Measurements from ENCODE around the gene SLC17A8. TPM values are rescaled to one million over a fixed set of nuclear protein-coding genes. Genes with fewer than 3 reads are reported as not detected.

SLC17A8 gene
- total RNA-seq, 5 donors from 2014 or later (not counting 1 experiment from before 2014, with no cell fraction given): not detected

DNA sequence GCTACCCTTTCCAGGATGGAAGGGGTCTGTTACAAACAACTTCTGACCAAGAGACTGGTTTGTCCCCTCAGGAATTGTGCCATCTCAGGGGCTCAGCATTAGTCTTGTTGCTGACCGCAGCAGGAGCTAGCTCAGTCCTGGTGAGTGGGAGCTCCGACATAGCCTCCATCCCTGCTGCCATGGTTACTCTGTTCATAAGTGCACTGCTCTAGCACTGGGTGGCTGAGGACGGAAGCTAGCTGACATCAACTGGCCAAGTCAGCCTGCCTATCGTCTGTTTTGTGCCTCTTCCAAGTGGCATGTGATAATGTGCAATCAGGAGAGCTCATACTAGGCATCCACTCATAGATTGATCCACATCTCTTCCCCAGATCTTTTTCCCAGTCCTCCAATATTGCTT lies 7.5 kb downstream of the SLC17A8 start:
- H3K27ac Mint-ChIP-seq: no peak overlapping the region
- peaks cover 0 to 8% of the 10 kb centered on the region in 2 experiments for H3K27me3 ChIP-seq (replicated peaks in 1 of 2; ENCODE audit: control insufficient read depth in 2 of 2, extremely low read depth in 1 of 2, insufficient read depth in 2 of 2, low read length in 1 of 2)
- 79% methylated on average over 2 of the region's 4 CpGs for WGBS (ENCODE audit: insufficient coverage)
- H3K36me3 ChIP-seq (ENCODE audit: control insufficient read depth in 2 of 2, extremely low read depth in 1 of 2, insufficient read depth in 1 of 2, low read length in 1 of 2): no peaks in the 10 kb centered on the region
- ATAC-seq (replicated peaks in 1 of 4): no peak
- no peaks in the 10 kb centered on the region for H3K9me3 ChIP-seq
- H3K4me1 Mint-ChIP-seq: no peaks in the 10 kb centered on the region
- no peak overlapping the region for H3K4me3 Mint-ChIP-seq
- peaks cover 0 to under 1% (median 0%) of the 10 kb centered on the region in 3 donors for H3K9me3 Mint-ChIP-seq
- POLR2A ChIA-PET: interaction anchor here in 1 of 2 donors (0.5 kb wide), 1 partner anchor 156 kb away, joined by 3 read pairs; no protein-coding TSS in a partner anchor
- CTCF ChIA-PET: no interaction called here
- H3K4me3 ChIP-seq (ENCODE audit: control insufficient read depth in 1 of 2, extremely low read depth in 1 of 2, low read length in 1 of 2): no peak overlapping the region
- no peak for DNase-seq
- peaks cover 20 to 31% of the 10 kb centered on the region in 2 donors for H3K27me3 Mint-ChIP-seq
- no peak overlapping the region for H3K27ac ChIP-seq (ENCODE audit: low read length)
- no peaks in the 10 kb centered on the region for H3K4me1 ChIP-seq (ENCODE audit: control insufficient read depth in 1 of 2, extremely low read depth in 1 of 2, insufficient read depth in 2 of 2, low read length in 2 of 2)
- H3K36me3 Mint-ChIP-seq: no peaks in the 10 kb centered on the region

DNA sequence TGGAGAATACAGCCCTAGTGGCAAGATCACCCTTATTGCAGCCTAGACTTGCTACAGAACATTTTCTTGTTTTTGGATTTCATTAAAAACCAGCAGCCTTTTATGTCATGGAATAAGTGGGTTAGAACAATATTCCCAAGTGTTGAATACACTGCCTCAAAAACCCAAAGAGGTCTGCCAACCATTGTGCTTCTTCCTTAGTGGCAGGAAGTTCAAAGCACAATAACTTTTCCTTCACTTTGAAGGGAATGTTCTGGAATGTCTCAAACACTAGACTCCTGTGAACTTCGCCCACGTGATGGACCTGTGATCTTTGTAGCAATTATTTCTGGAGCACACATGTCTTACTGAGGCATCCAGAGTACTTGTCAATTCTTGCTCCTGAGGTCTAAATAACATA lies 8.5 kb downstream of the SLC17A8 start:
- Histone ChIP-seq H3K27ac (ENCODE audit: low read length) (no peak overlapping the region), H3K27me3 (replicated peaks in 1 of 2; ENCODE audit: control insufficient read depth in 2 of 2, extremely low read depth in 1 of 2, insufficient read depth in 2 of 2, low read length in 1 of 2) (peaks cover 0 to 8% of the 10 kb centered on the region in 2 experiments), H3K4me3 (ENCODE audit: control insufficient read depth in 1 of 2, extremely low read depth in 1 of 2, low read length in 1 of 2) (no peak overlapping the region), H3K4me1 (ENCODE audit: control insufficient read depth in 1 of 2, extremely low read depth in 1 of 2, insufficient read depth in 2 of 2, low read length in 2 of 2) (no peaks in the 10 kb centered on the region), H3K36me3 (ENCODE audit: control insufficient read depth in 2 of 2, extremely low read depth in 1 of 2, insufficient read depth in 1 of 2, low read length in 1 of 2) (no peaks in the 10 kb centered on the region), H3K9me3 (no peaks in the 10 kb centered on the region)
- no peak for DNase-seq
- POLR2A ChIA-PET: no interaction called here
- WGBS (ENCODE audit: insufficient coverage): no CpG with 5 or more reads among the region's 2 CpGs
- Mint-ChIP-seq H3K4me3 (no peak overlapping the region), H3K4me1 (no peaks in the 10 kb centered on the region), H3K36me3 (no peaks in the 10 kb centered on the region), H3K27ac (no peak overlapping the region), H3K9me3 (peaks cover 0 to 5% (median 0%) of the 10 kb centered on the region in 3 donors), H3K27me3 (peaks cover 16 to 32% of the 10 kb centered on the region in 2 donors)
- CTCF ChIA-PET: interaction anchor here in 1 of 2 donors (0.7 kb wide), 1 partner anchor 39 kb away, joined by 5 read pairs; no protein-coding TSS in a partner anchor
- ATAC-seq (replicated peaks in 1 of 4): no peak

DNA sequence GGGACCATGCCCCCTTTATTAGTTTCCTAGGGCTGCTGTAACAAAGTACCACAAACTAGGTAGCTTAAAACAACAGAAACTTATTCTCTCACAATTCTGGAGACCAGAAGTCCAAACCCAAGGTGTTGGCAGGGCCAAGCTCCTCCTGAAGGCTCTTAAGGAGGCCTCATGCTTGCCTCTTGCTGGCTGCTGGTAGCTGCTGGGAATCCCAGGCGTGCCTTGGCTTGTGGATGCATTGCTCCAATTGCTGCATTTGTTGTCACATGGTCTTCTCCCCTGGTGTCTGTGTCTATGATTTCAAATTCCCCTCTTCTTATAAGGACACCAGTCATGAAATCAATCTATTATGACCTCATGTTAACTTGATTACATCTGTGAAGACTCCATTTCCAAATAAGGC lies 11.2 kb downstream of the SLC17A8 start:
- CTCF ChIA-PET: no interaction called here
- Mint-ChIP-seq H3K27ac (no peak overlapping the region), H3K9me3 (peaks cover 0 to 5% (median 0%) of the 10 kb centered on the region in 3 donors), H3K4me1 (no peaks in the 10 kb centered on the region), H3K4me3 (no peak overlapping the region), H3K27me3 (peaks cover 3 to 14% of the 10 kb centered on the region in 2 donors), H3K36me3 (no peaks in the 10 kb centered on the region)
- Histone ChIP-seq H3K27ac (ENCODE audit: low read length) (no peak overlapping the region), H3K4me3 (ENCODE audit: control insufficient read depth in 1 of 2, extremely low read depth in 1 of 2, low read length in 1 of 2) (no peak overlapping the region), H3K9me3 (no peaks in the 10 kb centered on the region), H3K4me1 (ENCODE audit: control insufficient read depth in 1 of 2, extremely low read depth in 1 of 2, insufficient read depth in 2 of 2, low read length in 2 of 2) (no peaks in the 10 kb centered on the region), H3K36me3 (ENCODE audit: control insufficient read depth in 2 of 2, extremely low read depth in 1 of 2, insufficient read depth in 1 of 2, low read length in 1 of 2) (no peaks in the 10 kb centered on the region), H3K27me3 (replicated peaks in 1 of 2; ENCODE audit: control insufficient read depth in 2 of 2, extremely low read depth in 1 of 2, insufficient read depth in 2 of 2, low read length in 1 of 2) (peaks cover 0 to 4% of the 10 kb centered on the region in 2 experiments)
- DNase-seq (no peak), ATAC-seq (replicated peaks in 1 of 4) (no peak)
- no CpG with 5 or more reads among the region's 1 CpG for WGBS (ENCODE audit: insufficient coverage)
- POLR2A ChIA-PET: interaction anchor here in 1 of 2 donors (0.5 kb wide), 1 partner anchor 39 kb away, joined by 3 read pairs; no protein-coding TSS in a partner anchor

DNA sequence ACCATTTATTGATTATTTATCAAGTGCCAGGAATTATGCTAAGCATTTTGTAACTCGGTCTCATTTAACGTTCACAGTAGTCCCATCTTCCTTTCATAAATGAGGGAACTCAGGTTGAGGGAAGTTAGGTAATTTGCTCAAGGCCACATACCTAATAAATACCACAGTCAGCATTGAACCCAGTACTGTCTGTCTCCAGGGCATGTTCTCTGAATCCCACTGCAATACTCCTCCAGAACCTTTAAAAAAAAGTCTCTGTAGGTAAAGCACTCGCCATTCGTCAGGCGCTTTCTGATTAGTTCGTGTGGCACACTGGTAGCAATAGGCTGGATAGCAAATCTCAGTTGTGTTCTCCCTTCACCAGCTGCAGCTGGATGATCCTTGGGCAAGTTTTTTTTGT lies 14.3 kb downstream of the SLC17A8 start:
- Histone ChIP-seq H3K36me3 (ENCODE audit: control insufficient read depth in 2 of 2, extremely low read depth in 1 of 2, insufficient read depth in 1 of 2, low read length in 1 of 2) (no peaks in the 10 kb centered on the region), H3K4me1 (ENCODE audit: control insufficient read depth in 1 of 2, extremely low read depth in 1 of 2, insufficient read depth in 2 of 2, low read length in 2 of 2) (no peaks in the 10 kb centered on the region), H3K9me3 (no peaks in the 10 kb centered on the region), H3K4me3 (ENCODE audit: control insufficient read depth in 1 of 2, extremely low read depth in 1 of 2, low read length in 1 of 2) (no peak overlapping the region), H3K27ac (ENCODE audit: low read length) (no peak overlapping the region), H3K27me3 (replicated peaks in 1 of 2; ENCODE audit: control insufficient read depth in 2 of 2, extremely low read depth in 1 of 2, insufficient read depth in 2 of 2, low read length in 1 of 2) (peaks cover 0 to 3% of the 10 kb centered on the region in 2 experiments)
- ATAC-seq (replicated peaks in 1 of 4) (no peak), DNase-seq (no peak)
- ChIA-PET CTCF (no interaction called here), POLR2A (no interaction called here)
- Mint-ChIP-seq H3K4me3 (no peak overlapping the region), H3K4me1 (no peaks in the 10 kb centered on the region), H3K36me3 (no peaks in the 10 kb centered on the region), H3K9me3 (peaks cover 0 to 5% (median 0%) of the 10 kb centered on the region in 3 donors), H3K27ac (no peak overlapping the region), H3K27me3 (peaks cover 0 to 17% of the 10 kb centered on the region in 2 donors)
- WGBS (ENCODE audit: insufficient coverage): 93% methylated on average over 4 of the region's 6 CpGs

DNA sequence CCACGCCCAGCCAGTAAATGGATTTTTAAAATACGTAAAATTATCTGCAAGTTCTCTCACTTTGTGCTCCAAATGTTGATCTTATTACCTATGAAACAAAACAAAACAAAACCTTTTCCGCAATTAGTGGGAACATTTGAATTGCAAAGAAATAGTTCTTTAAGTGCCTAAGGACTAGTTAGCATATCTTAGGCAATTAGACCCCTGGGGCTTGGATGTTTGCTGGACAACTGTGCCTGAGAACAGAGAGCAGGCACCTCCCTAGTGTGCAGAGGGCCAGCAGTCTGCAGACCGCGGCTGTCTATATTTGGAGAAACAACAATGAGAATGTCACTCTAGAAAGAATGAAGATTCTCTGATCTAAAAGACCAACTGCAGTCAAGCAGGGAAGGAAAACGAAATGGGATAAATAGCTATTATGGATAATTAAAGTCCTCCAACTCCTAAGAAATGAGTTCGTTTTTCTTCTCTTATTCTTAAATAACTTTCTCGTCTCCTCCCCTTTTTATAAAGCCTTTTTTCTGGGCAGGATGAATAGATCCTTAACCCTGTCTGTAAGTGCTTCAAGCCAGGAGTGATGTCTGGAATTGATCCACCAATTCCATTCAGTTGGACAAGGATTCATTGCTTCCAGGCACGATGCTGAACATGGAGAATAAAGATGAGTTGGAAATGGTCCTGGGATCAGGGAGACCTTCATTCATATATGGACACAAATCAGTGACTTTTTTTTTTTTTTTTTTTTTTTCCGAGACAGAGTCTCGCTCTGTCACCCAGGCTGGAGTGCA lies 16.2 kb downstream of the SLC17A8 start:
- Histone ChIP-seq H3K27ac (ENCODE audit: low read length) (no peak overlapping the region), H3K9me3 (no peaks in the 10 kb centered on the region), H3K4me3 (ENCODE audit: control insufficient read depth in 1 of 2, extremely low read depth in 1 of 2, low read length in 1 of 2) (no peak overlapping the region), H3K27me3 (replicated peaks in 1 of 2; ENCODE audit: control insufficient read depth in 2 of 2, extremely low read depth in 1 of 2, insufficient read depth in 2 of 2, low read length in 1 of 2) (peaks cover 0 to 3% of the 10 kb centered on the region in 2 experiments), H3K4me1 (ENCODE audit: control insufficient read depth in 1 of 2, extremely low read depth in 1 of 2, insufficient read depth in 2 of 2, low read length in 2 of 2) (no peaks in the 10 kb centered on the region), H3K36me3 (ENCODE audit: control insufficient read depth in 2 of 2, extremely low read depth in 1 of 2, insufficient read depth in 1 of 2, low read length in 1 of 2) (no peaks in the 10 kb centered on the region)
- Mint-ChIP-seq H3K27me3 (peaks cover 0 to 22% of the 10 kb centered on the region in 2 donors), H3K27ac (no peak overlapping the region), H3K9me3 (peaks cover 0 to 5% (median 0%) of the 10 kb centered on the region in 3 donors), H3K36me3 (no peaks in the 10 kb centered on the region), H3K4me3 (no peak overlapping the region), H3K4me1 (no peaks in the 10 kb centered on the region)
- ChIA-PET POLR2A (no interaction called here), CTCF (no interaction called here)
- DNase-seq: no peak
- ATAC-seq (replicated peaks in 1 of 4): no peak
- 100% methylated on average over 1 of the region's 11 CpGs for WGBS (ENCODE audit: insufficient coverage)

DNA sequence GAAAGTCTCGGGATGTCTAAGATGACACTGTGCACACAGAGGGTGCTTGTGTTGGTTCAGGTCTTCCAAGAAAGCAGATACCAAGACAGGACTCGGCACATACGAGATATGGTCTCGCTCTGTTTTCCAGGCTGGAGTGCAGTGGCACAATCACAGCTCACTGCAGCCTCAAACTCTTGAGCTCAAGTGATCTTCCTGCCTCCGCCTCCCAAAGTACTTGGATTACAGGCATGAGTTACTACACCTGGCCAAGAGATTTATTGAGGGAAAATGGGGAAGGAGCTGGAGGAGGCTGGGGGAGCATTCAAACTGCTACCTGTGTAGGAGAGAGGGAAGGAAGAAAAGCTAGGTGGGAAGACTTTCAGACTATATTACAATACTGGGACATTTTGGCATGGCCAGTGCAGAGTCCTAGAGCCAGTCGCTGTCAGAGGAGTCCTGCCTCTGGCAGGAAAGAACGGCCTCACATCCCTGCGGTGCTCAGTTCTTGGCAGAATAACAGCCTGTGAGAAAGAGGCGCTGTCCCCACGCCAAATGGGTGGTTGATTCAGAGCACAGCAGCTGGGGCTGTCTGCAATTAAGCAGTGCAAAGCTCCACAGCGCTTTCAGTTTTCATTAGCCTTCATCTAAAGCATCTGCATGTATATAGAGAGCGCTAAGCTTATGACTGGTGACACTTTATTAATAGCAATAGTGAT lies 18.3 kb downstream of the SLC17A8 start:
- Histone ChIP-seq H3K4me1 (ENCODE audit: control insufficient read depth in 1 of 2, extremely low read depth in 1 of 2, insufficient read depth in 2 of 2, low read length in 2 of 2) (no peaks in the 10 kb centered on the region), H3K9me3 (no peaks in the 10 kb centered on the region), H3K4me3 (ENCODE audit: control insufficient read depth in 1 of 2, extremely low read depth in 1 of 2, low read length in 1 of 2) (no peak overlapping the region), H3K36me3 (ENCODE audit: control insufficient read depth in 2 of 2, extremely low read depth in 1 of 2, insufficient read depth in 1 of 2, low read length in 1 of 2) (no peaks in the 10 kb centered on the region), H3K27ac (ENCODE audit: low read length) (no peak overlapping the region), H3K27me3 (replicated peaks in 1 of 2; ENCODE audit: control insufficient read depth in 2 of 2, extremely low read depth in 1 of 2, insufficient read depth in 2 of 2, low read length in 1 of 2) (peaks cover 0 to 3% of the 10 kb centered on the region in 2 experiments)
- no peak overlapping the region for H3K4me3 Mint-ChIP-seq
- WGBS (ENCODE audit: insufficient coverage): 66% methylated on average over 9 of the region's 12 CpGs
- CTCF ChIA-PET: interaction anchor here in 1 of 2 donors (0.6 kb wide), 1 partner anchor 1808 kb away, joined by 4 read pairs; no protein-coding TSS in a partner anchor
- no peaks in the 10 kb centered on the region for H3K4me1 Mint-ChIP-seq
- peaks cover 0 to 13% of the 10 kb centered on the region in 2 donors for H3K27me3 Mint-ChIP-seq
- DNase-seq (no peak), ATAC-seq (replicated peaks in 1 of 4) (no peak)
- H3K36me3 Mint-ChIP-seq: no peaks in the 10 kb centered on the region
- POLR2A ChIA-PET: no interaction called here
- no peak overlapping the region for H3K27ac Mint-ChIP-seq
- H3K9me3 Mint-ChIP-seq: no peaks in the 10 kb centered on the region

Measured in T-cell (primary cell).